B cell (primary cell): ENCODE measurements around the gene GNG2. TPM values are rescaled to one million over a fixed set of nuclear protein-coding genes. Genes with fewer than 3 reads are reported as not detected.

Experiments
- ATAC-seq: fragments of 200-7000 bp; cut with Tn5 transposase; one replicate; pipeline ENCODE4 v1.10.0; 2021; ENCODE audit warnings: low read depth, mild to moderate bottlenecking, moderate number of reproducible peaks, moderate library complexity
- CTCF ChIA-PET: fragments of 350-600 bp; sonication (Branson Sonifier 250); formaldehyde crosslinking; loops from one replicate; lab custom pipeline; 2021; ENCODE audit warnings: antibody characterized with exemption, inconsistent platforms; lab: Charles Lee
- POLR2A ChIA-PET: fragments of 350-600 bp; sonication (Branson Sonifier 250); formaldehyde crosslinking; loops from one replicate; lab custom pipeline; 2021; ENCODE audit warnings: antibody characterized with exemption; lab: Charles Lee
- DNase-seq: peaks from one replicate; pipeline ENCODE4 v3.0.0; 2013
- H2AFZ ChIP-seq: 2 replicates; pipeline ENCODE4 v1.6.1; 2012; ENCODE audit warnings: mild to moderate bottlenecking, low read depth, low read length; ENCODE audit not compliant: insufficient read depth, poor library complexity, severe bottlenecking
- H3K27ac ChIP-seq, 2 donors: 1 replicate in 1 of 2; 2 replicates in 1 of 2; pipeline ENCODE4 v1.5.1; 2012 to 2013; ENCODE audit warnings: low read length in 2 of 2, mild to moderate bottlenecking in 2 of 2, moderate library complexity in 1 of 2
- H3K27me3 ChIP-seq, 4 experiments: fragments of 200-600 bp in 1 of 4; sonication (generic) in 1 of 4; replicated peaks in 1 of 4; 1 replicate in 2 of 4; 2 replicates in 2 of 4; pipeline versions ENCODE4 v1.6.1 to v1.7.0; 2013 to 2016; ENCODE audit warnings: low read length in 3 of 4, mild to moderate bottlenecking in 2 of 4, mixed read lengths in 1 of 4, moderate library complexity in 1 of 4; ENCODE audit not compliant: insufficient read depth in 4 of 4, control insufficient read depth in 3 of 4; ENCODE audit errors: control extremely low read depth in 1 of 4
- H3K36me3 ChIP-seq, 2 experiments: replicated peaks in 1 of 2; 1 replicate in 1 of 2; 2 replicates in 1 of 2; pipeline versions ENCODE4 v1.6.1 to v1.7.1; 2013; ENCODE audit warnings: low read length in 1 of 2; ENCODE audit not compliant: insufficient read depth in 2 of 2, control insufficient read depth in 1 of 2; ENCODE audit errors: control extremely low read depth in 1 of 2, extremely low read depth in 1 of 2
- H3K4me1 ChIP-seq, 2 donors: fragments of 200-600 bp in 1 of 2; sonication (generic) in 1 of 2; 1 replicate in 1 of 2; 2 replicates in 1 of 2; pipeline versions ENCODE4 v1.5.1 to v1.6.1; 2013 to 2017; ENCODE audit warnings: low read length in 2 of 2; ENCODE audit not compliant: control insufficient read depth in 2 of 2, insufficient read depth in 2 of 2
- H3K4me2 ChIP-seq: replicated peaks from 2 replicates; pipeline ENCODE3; 2012; ENCODE audit warnings: mild to moderate bottlenecking, low read depth, low read length; ENCODE audit not compliant: poor library complexity, severe bottlenecking
- H3K4me3 ChIP-seq, 5 experiments: fragments of 200-600 bp in 1 of 5; sonication (generic) in 1 of 5; 1 replicate in 3 of 5; 2 replicates in 2 of 5; pipeline versions ENCODE4 v1.5.1 to v1.7.0; 2011 to 2016; ENCODE audit warnings: low read length in 4 of 5, mild to moderate bottlenecking in 4 of 5, low read depth in 2 of 5, control low read depth in 1 of 5, moderate library complexity in 1 of 5; ENCODE audit not compliant: insufficient read depth in 1 of 5; ENCODE audit errors: control extremely low read depth in 1 of 5, extremely low read depth in 1 of 5
- H3K79me2 ChIP-seq: fragments of 200-600 bp; sonication (generic); one replicate; pipeline ENCODE4 v1.6.0; 2016; ENCODE audit warnings: low read length; ENCODE audit not compliant: control insufficient read depth, insufficient read depth
- H3K9ac ChIP-seq: fragments of 200-600 bp; sonication (generic); 2 replicates; pipeline ENCODE4 v1.6.1; 2017; ENCODE audit warnings: mild to moderate bottlenecking, low read length, moderate library complexity
- H3K9me3 ChIP-seq, 3 donors: one replicate each; pipeline versions ENCODE4 v1.6.1 to v1.7.1; 2013; ENCODE audit warnings: low read length in 2 of 3; ENCODE audit not compliant: control insufficient read depth in 2 of 3, insufficient read depth in 1 of 3; ENCODE audit errors: control extremely low read depth in 1 of 3
- H4K20me1 ChIP-seq: 2 replicates; pipeline ENCODE4 v1.6.0; 2012; ENCODE audit warnings: mild to moderate bottlenecking, low read length; ENCODE audit not compliant: insufficient read depth, control insufficient read depth, poor library complexity, severe bottlenecking
- H3K27ac Mint-ChIP-seq: one replicate; pipeline ENCODE4 v1.8.0; 2021; ENCODE audit warnings: mixed read lengths
- H3K27me3 Mint-ChIP-seq: one replicate; pipeline ENCODE4 v1.8.0; 2021; ENCODE audit warnings: mixed read lengths
- H3K4me1 Mint-ChIP-seq: one replicate; pipeline ENCODE4 v1.8.0; 2021; ENCODE audit warnings: mixed read lengths
- H3K4me3 Mint-ChIP-seq: one replicate; pipeline ENCODE4 v1.8.0; 2021; ENCODE audit warnings: mixed read lengths
- H3K9me3 Mint-ChIP-seq: one replicate; pipeline ENCODE4 v1.8.0; 2022; ENCODE audit warnings: mixed read lengths; ENCODE audit not compliant: insufficient read depth
- EZH2 ChIP-seq: IDR thresholded peaks from 2 replicates; pipeline ENCODE4 v1.6.1; 2012; ENCODE audit warnings: borderline replicate concordance, low read depth, mild to moderate bottlenecking, moderate library complexity, low read length; ENCODE audit not compliant: insufficient read depth, poor library complexity, severe bottlenecking
- WGBS: methylation state at CpG from one replicate; pipeline ENCODE4 v1.1.5; 2013; ENCODE audit warnings: missing lambda C conversion rate; ENCODE audit not compliant: insufficient coverage; 5-methylcytosine and 5-hydroxymethylcytosine counted together
- intact Hi-C: fragments of 100-400 bp; cut with micrococcal nuclease; formaldehyde crosslinking; loops from one replicate; pipeline ENCODE4 v1.10.0; 2022
- polyA plus RNA-seq: library from polyadenylated mRNA; depleted of rRNA; stranded (reverse); fragments of >200 nt; gene quantifications from 2 replicates; pipeline ENCODE4 v1.2.3, GENCODE V29; 2012
- total RNA-seq, 2 donors: library from RNA; stranded (reverse); fragments of 120-200 nt in 1 of 2; gene quantifications; 1 replicate in 1 of 2; 2 replicates in 1 of 2; pipeline versions ENCODE4 v1.2.3 to v1.2.4, GENCODE V29; 2013 to 2022
- TF ChIP-seq, protein P1 (sequence below): fragments of 200-600 bp; IDR thresholded peaks from one replicate; pipeline ENCODE4 v1.8.0; 2022; ENCODE audit warnings: antibody characterized with exemption, mild to moderate bottlenecking

Gene GNG2
- total and polyA plus RNA-seq, 2 donors (not counting 1 experiment from before 2014, with no cell fraction given): 21.9 to 57.6 TPM

DNA sequence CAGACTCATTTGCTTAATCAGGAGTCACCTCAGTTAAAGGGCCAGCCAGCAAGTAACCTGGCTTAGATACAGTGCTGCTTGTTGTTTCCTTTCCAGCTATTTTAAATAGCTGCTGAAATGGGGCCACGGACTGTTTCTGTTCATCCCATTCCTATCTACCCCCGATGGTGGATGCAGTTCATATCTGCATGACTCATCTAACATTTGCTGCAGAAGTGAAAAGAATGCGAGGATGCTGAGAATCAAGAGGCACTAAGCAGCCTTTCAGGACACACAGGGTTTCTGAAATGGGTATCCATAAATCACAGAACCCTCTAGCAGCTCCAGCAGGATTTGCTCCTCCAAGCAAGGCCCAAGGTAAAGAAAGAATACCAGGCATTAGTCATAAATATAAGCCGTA is 68.8 kb downstream of the GNG2 start:
- ChIA-PET POLR2A (no interaction called here), CTCF (no interaction called here)
- H3K9me3 Mint-ChIP-seq: no peaks in the 10 kb centered on the region
- intact Hi-C loops: no loop called here
- DNase-seq (no peak), ATAC-seq (no peak)
- TF ChIP-seq, protein P1, sequence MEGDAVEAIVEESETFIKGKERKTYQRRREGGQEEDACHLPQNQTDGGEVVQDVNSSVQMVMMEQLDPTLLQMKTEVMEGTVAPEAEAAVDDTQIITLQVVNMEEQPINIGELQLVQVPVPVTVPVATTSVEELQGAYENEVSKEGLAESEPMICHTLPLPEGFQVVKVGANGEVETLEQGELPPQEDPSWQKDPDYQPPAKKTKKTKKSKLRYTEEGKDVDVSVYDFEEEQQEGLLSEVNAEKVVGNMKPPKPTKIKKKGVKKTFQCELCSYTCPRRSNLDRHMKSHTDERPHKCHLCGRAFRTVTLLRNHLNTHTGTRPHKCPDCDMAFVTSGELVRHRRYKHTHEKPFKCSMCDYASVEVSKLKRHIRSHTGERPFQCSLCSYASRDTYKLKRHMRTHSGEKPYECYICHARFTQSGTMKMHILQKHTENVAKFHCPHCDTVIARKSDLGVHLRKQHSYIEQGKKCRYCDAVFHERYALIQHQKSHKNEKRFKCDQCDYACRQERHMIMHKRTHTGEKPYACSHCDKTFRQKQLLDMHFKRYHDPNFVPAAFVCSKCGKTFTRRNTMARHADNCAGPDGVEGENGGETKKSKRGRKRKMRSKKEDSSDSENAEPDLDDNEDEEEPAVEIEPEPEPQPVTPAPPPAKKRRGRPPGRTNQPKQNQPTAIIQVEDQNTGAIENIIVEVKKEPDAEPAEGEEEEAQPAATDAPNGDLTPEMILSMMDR: no peak
- TF ChIP-seq EZH2: no peak
- Histone ChIP-seq H3K4me1 (peaks cover 5 to 7% of the 10 kb centered on the region in 2 donors), H2AFZ (no peak overlapping the region), H4K20me1 (peaks cover 31% of the 10 kb centered on the region), H3K4me2 (no peak overlapping the region), H3K9ac (no peak overlapping the region), H3K27ac (no peak overlapping the region), H3K79me2 (peaks cover 69% of the 10 kb centered on the region), H3K4me3 (no peak overlapping the region), H3K27me3 (no peaks in the 10 kb centered on the region), H3K36me3 (peaks cover 1 to 9% of the 10 kb centered on the region in 2 experiments), H3K9me3 (no peaks in the 10 kb centered on the region)
- no peak overlapping the region for H3K4me3 Mint-ChIP-seq
- no peak overlapping the region for H3K27ac Mint-ChIP-seq
- 88% methylated on average over 2 of the region's 4 CpGs for WGBS
- H3K27me3 Mint-ChIP-seq: no peaks in the 10 kb centered on the region
- peaks cover 33% of the 10 kb centered on the region for H3K4me1 Mint-ChIP-seq

DNA sequence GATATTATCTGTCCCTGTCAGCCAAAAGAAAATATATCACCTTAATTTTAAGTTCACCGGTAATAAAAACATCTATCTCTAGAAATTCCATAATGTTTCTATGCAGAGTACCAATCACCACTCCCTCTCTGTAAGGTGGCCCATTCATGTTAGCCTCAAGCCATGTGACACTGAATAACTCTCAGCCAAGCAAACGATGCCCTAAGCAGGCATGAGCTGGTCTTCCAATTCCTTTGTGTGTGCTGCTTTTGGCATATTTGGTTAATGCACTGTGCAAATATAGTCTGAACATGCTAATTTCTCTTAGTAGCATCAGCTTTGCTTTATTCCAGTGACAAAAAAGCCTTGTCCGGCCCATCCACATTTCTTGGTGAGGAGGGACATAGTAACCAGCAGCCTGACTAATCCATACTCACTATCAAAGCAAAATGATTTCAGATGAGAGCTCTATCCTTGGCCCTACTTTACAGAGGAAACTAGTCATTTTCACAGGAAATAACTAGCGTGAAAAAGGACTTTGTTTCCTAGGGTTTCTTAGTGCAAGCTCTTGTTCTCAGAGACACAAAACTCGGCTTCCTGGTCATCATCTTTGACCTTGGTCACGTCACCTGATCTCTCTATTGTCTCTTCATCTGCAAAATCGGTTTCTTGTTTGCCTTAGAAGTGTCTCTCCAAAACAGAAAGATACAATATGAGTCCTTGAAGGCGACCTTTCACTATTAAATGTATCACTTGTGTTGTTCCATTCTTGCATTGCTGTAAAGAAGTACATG is 69.7 kb downstream of the GNG2 start:
- no peak for ATAC-seq
- no peaks in the 10 kb centered on the region for H3K27me3 ChIP-seq
- no peak overlapping the region for H3K9ac ChIP-seq
- no peak overlapping the region for H3K4me3 ChIP-seq
- no peak overlapping the region for H3K27ac ChIP-seq
- Mint-ChIP-seq H3K9me3 (no peaks in the 10 kb centered on the region), H3K4me1 (peaks cover 28% of the 10 kb centered on the region), H3K27ac (no peak overlapping the region), H3K27me3 (no peaks in the 10 kb centered on the region), H3K4me3 (no peak overlapping the region)
- peaks cover 63% of the 10 kb centered on the region for H3K79me2 ChIP-seq
- ChIA-PET CTCF (interaction anchor here (0.6 kb wide), 1 partner anchor 23 kb away, joined by 3 read pairs; no protein-coding TSS in a partner anchor), POLR2A (no interaction called here)
- no peak overlapping the region for H3K4me2 ChIP-seq
- intact Hi-C loops: no loop called here
- peaks cover 5% of the 10 kb centered on the region in 2 donors for H3K4me1 ChIP-seq
- H3K9me3 ChIP-seq: no peaks in the 10 kb centered on the region
- TF ChIP-seq, protein P1: no peak
- TF ChIP-seq EZH2: no peak
- peaks cover 1 to 9% of the 10 kb centered on the region in 2 experiments for H3K36me3 ChIP-seq
- no peak for DNase-seq
- H2AFZ ChIP-seq: no peak overlapping the region
- 96% methylated on average over 5 of the region's 8 CpGs for WGBS
- peaks cover 37% of the 10 kb centered on the region for H4K20me1 ChIP-seq
